Measurements from ENCODE around the gene QPCT.

DNA sequence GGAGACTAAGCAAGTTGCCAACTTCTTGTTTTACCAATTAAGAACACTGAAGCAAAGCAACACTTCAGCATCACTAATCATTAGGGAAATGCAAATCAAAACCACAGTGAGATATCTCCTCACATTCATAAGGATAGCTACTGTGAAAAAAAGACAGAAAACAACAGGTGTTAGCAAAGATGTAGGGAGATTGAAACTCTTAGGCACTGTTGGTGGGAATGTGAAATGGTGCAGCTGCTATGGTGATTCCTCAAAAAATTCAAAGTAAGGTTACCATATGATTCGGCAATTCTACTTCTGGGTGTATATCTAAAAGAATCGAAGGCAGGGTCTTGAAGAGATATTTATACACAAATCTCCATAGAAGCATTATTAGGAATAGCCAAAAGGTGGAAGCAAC is 11.2 kb upstream of the QPCT start:
- TF ChIP-seq CTCF (IDR thresholded peaks at IDR 0.05) (no peak), POLR2A (IDR thresholded peaks at IDR 0.05; ENCODE audit: low read depth) (no peak), EP300 (IDR thresholded peaks at IDR 0.05) (no peak), POLR2AphosphoS5 (IDR thresholded peaks at IDR 0.05) (no peak)
